OCI-M1 (cell line): Measurements from ENCODE around the gene PGPEP1.
"Not testable (repeated sequence)": the region's sequence is repeated elsewhere in the genome, so short reads cannot be mapped to it uniquely, and the experiment has no call there.

Experiments used
- DNase-seq: peaks from one replicate; lab custom pipeline; 2025; lab: John Stamatoyannopoulos, UW

The PGPEP1 gene

DNA sequence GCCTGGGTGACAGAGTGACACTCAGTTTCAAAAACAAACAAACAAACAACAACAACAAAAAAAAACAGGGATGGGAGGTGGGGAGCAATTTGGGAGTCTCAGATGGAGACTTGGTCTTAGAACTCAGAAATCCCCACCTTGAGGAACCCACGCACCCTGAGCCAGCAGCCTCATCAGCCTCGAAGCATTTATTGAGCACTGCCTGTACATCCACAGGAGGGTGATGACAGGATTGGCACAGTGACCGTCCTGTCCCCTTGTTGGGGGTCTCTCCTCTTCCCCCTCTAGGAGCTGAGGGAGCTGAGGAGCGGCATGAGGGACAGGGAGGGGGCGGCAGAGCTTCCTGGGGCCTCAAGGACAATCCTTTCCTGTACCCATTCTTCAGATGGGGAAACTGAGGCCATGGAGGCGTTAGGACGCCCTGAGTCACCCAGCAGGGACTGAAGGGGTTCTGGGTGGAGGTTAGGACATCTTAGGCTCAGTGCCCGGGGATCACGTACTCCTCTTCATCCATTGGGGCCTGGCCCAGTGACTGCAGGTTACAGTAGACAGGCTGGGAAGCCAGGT is 51.2 kb downstream of the PGPEP1 start:
- no peak for DNase-seq

DNA sequence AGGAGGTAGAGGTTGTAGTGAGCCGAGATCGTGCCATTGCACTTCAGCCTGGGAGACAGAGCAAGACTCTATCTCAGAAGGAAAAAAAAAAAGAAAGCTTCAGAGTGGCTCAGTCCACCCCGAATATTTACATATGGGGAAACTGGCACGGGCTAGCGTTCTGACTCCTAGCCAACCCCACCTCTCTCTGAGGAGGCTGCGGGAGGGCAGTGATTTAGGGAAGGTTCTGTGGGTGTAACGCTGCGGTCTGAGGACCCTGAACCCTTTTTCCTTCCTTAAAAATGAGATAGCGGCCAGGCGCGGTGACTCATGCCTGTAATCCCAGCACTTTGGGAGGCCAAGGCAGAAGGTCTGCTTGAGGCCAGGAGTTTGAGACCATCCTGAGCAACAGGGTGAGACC is 52.0 kb downstream of the PGPEP1 start:
- DNase-seq, result peak; percentile 85

DNA sequence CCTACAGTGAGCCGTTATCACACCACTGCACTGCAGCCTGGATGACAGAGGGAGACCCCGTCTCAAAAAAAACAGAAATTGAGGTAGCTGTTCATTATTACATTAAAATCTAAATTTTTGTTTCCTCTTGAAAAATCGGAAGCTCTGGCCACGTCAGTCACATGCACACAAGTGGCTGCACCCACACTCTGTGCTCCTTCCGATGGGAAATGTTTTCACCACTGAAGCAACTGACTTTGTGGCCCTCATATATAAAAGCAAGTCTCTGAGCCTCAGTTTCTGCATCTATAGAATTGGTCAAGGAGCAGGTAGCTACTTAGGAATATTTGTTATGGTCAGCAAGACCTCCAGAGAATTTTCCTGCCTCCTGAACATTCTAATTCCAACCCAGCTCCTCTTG is 52.5 kb downstream of the PGPEP1 start:
- no peak for DNase-seq

DNA sequence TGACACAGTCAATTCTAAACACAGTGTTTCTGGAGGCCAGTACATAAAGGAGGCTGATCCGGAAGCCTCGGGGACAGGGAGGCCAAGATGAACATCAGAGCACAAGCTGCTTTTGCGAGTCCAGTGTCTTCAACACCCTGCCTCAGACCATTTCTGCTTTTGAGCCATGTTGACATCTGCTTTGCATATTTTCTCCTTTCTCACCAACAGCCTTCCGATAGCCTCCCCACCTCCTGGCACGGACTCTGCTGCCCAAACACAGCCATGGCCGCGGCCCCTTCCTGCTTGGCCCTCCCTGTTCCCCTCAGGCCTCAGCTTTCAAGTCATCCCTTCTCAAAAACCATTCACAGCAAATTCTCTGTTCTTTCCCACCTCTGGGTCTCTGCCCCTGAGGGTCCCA is 53.4 kb downstream of the PGPEP1 start:
- DNase-seq, result no peak

- DNase-seq, result no peak
Observed at GRCh38 chr19:18396471-18397241, 56.3 kb downstream of the PGPEP1 start.

GRCh38 chr19:18397242-18398202 is 57.1 kb downstream of the PGPEP1 start, which contains the start of gene LRRC25:
Gene LRRC25, minus strand, starts transcription at chr19:18397622. Its CDS starts 659 bp downstream, at chr19:18396963.
- DNase-seq, result peak; percentile 65

DNA sequence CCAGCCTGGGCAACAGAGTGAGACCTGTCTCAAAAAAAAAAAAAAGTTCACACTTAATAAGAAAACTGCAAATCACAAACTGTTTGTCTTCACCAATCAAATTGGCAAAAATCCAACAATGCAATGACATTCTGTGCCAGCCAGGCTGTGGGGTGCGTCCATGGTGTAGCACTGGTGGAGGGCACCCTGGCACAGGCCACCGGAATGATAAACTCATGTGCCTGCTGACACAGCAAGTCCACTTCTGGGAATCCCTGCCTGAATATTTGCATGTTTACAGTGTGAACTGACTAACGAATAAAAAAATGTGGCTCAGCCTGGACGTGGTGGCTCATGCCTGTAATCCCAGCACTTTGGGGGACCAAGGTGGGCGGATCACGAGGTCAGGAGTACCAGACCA is 58.6 kb downstream of the PGPEP1 start:
- DNase-seq, result no peak

DNA sequence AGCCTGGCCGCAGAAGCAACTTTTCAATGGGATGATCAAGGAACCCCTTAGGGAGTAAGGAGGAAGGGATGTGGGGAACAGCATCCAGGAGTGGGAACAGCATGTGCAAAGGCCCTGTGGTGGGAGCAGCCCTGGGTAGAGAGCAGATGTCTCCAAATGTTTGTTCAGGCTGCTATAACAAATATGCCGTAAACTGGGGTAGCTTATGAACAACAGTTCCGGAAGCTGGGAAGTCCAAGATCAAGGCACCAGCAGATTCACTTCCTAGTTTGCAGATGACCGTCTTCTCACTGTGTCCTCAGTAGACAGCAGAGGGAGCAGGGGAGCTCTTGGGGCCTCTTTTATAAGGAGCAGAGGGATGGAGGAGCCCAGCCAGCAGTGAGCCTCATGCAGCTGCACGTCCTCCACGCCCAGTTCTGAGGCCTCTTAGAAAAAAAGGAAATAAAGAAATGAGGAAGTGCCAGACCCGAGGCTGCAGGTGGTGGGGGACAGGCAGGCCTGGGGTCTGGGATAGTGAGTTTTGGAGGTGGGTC is 61.2 kb downstream of the PGPEP1 start:
- DNase-seq, result peak; percentile 96

GRCh38 chr19:18402455-18403248 is 62.3 kb downstream of the PGPEP1 start:
- DNase-seq, result peak; percentile 31

DNA sequence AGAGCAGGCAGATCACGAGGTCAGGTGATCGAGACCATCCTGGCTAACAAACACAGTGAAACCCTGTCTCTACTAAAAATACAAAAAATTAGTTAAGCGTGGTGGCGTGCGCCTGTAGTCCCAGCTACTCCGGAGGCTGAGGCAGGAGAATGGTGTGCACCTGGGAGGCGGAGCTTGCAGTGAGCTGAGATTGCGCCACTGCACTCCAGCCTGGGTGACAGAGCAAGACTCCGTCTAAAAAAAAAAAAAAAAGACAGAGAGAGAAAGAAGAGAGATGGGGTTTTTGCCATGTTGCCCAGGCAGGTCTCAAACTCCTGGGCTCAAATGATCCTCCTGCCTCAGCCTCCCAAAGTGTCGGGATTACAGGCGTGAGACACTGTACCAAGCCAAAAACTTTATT is 65.4 kb downstream of the PGPEP1 start:
- not testable (repeated sequence) for DNase-seq

DNA sequence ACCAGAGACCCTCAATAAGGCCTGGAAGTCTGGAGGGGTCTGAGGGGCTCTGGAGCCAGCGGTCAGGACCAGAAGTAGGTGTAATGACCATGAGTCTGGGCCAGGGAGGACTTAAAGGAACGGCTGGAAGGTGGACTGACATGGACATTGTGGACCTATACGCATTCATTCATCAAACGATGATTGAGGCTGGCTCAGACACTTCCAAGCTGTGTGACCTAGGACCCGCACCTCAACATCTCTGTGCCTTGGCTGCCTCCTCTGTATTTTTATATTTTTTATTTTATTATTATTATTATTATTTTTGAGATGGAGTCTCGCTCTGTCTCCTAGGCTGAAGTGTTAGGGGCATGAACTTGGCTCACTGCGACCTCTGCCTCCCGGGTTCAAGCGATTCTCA is 66.4 kb downstream of the PGPEP1 start:
- DNase-seq, result no peak

GRCh38 chr19:18408053-18408476 is 67.7 kb downstream of the PGPEP1 start:
- DNase-seq, result peak; percentile 73

DNA sequence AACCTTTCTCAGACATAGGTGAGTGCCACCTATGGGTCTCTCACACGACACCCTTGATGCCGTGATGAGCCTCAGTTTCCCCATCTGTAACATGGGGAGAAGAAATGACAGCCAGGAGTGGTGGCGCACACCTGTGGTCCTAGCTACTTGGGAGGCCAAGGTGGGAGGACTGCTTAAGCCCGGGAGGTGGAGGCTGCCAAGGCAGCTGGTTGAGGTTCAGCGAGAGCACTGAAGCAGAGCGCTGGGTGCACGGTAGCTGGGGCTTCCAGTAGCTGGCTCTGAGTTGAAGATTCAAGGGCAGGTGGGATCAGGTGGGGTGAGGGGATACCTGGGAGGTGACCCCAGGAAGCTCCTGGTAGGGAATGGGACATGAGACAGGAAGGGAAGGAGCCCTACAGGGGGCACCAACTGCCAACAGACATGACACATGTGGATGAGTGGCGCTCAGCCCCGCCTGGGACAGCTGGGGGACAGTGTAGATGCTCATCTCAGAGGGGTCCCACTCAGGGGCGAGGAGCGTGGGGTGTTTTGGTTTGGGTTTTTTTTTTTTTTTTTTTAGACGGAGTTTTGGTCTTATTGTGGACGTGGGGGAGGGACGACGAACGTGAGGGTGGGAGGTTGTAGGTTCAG is 72.3 kb downstream of the PGPEP1 start:
- DNase-seq, result no peak

GRCh38 chr19:18414504-18415177 is 74.2 kb downstream of the PGPEP1 start:
- DNase-seq, result peak; percentile 71

GRCh38 chr19:18415178-18415867 is 74.9 kb downstream of the PGPEP1 start:
- peak; percentile 89 for DNase-seq

DNA sequence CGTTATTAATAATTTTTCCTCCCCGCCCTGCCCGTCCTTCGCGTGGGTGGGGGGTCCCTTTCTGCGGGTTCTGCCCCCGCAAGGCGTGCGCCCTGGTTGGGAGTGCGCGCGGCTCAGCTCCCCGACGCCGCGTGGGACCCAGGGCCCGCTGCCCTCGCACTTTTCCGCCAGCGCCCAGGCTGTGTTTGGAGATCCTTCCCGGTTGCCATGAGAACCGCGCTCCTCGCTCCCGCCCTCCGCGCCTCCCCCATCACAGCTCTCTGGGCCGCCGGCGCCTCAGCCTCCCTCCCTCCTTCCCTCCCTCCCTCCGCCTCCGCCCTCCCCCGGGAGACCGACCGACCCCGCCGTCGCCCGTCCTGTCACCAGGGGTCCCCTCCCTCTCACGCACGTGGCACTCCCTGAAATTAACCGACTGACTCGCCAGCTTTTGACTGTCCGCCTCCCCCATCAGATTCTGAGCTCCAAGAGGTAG is 76.4 kb downstream of the PGPEP1 start:
- peak; percentile 92 for DNase-seq

DNA sequence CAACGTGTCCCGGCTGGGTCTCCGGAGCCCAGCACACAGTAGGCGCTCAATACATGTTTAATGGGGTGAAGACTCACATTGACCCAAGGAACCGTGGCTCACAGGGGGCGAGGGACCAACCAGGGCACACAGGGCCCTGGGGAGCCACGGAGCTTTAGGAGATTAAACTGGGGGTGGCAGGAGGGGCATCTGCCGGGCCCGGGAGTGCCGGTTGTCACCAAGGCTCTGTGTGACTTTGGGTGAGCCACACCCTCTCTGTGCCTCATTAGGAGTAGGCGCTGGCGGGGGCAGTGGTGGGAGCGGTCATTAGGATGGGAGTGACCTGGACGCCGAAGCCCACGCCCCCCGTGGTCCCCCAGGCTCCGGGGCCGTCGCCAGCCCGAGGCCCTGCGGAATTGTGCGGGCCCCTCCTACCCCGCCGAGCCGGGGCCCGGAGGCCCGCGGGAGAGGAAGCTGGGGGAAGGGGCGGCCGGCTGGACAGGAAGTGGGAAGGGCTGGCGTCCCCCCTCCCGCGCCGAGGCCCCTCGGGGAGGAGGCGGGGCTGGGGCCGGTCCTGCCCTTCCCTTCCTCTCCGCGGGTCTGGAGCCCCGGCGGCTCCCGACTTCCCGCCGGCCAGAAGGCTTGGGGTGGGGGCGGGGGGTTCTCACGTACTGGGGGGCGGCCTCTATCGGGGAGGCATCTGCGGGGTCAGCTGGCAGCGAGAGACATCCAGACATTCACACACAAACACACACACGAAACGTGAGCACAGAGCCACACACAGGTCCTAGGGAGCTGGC is 77.0 kb downstream of the PGPEP1 start:
- DNase-seq, result peak; percentile 91

DNA sequence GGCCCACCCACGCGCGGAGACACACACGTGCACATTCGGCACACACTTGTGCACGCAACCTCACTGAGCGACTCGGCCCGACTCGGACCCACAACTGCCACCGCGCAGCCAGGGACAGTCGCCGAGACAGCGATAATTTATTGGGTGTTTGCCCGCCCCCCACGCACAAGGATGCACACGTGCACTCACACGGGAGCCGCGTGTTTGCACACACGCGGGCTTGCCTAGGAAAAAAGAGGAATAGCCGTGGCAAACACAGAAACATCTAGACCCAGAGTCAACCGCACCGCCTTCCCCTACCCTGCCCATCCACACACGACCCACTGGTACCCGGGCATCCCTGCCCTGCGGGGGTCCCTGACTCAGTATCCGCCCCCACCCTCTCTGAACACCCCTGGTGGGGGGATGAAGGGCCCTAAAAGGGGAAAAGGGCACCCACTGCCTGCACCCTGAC is 77.7 kb downstream of the PGPEP1 start:
- DNase-seq, result no peak
